Heart right ventricle (tissue), 16 donors: ENCODE data around the gene GMEB1. TPM values are rescaled to one million over a fixed set of nuclear protein-coding genes. Genes with fewer than 3 reads are reported as not detected.
A peak's percentile ranks its signal among the peaks of the same experiment; 100 is the strongest.

Source experiments
- ATAC-seq, 8 donors: fragments of 200-7000 bp; cut with Tn5 transposase; one replicate each; pipeline ENCODE4 v1.9.1; 2020; ENCODE audit warnings: mild to moderate bottlenecking in 8 of 8, moderate library complexity in 8 of 8, moderate number of reproducible peaks in 1 of 8
- DNase-seq, 2 donors: peaks; one replicate each; pipeline ENCODE4 v3.0.0-alpha.2; 2020
- H3K27ac ChIP-seq, 10 donors: fragments of 200-600 bp; sonication (generic) in 2 of 10; one replicate each; pipeline versions ENCODE4 v1.5.0 to v1.8.0; 2020 to 2022; ENCODE audit warnings: mild to moderate bottlenecking in 3 of 10
- H3K27me3 ChIP-seq, 7 donors: fragments of 200-600 bp; one replicate each; pipeline ENCODE4 v1.8.0; 2021 to 2022; ENCODE audit warnings: mild to moderate bottlenecking in 2 of 7
- H3K36me3 ChIP-seq, 9 donors: fragments of 200-600 bp; sonication (generic) in 1 of 9; one replicate each; pipeline versions ENCODE4 v1.5.0 to v1.8.0; 2020 to 2022; ENCODE audit warnings: mild to moderate bottlenecking in 2 of 9
- H3K4me1 ChIP-seq, 9 donors: fragments of 200-600 bp; sonication (generic) in 1 of 9; one replicate each; pipeline versions ENCODE4 v1.5.0 to v1.8.0; 2020 to 2022; ENCODE audit warnings: mild to moderate bottlenecking in 4 of 9
- H3K4me3 ChIP-seq, 10 donors: fragments of 200-600 bp; sonication (generic) in 2 of 10; one replicate each; pipeline versions ENCODE4 v1.5.0 to v1.8.0; 2020 to 2022; ENCODE audit warnings: mild to moderate bottlenecking in 7 of 10, moderate library complexity in 2 of 10
- H3K9me3 ChIP-seq, 11 donors: fragments of 200-600 bp in 10 of 11; sonication (generic) in 2 of 11; one replicate each; pipeline versions ENCODE4 v1.5.0 to v1.8.0; 2013 to 2022; ENCODE audit warnings: mild to moderate bottlenecking in 2 of 11, control low read depth in 1 of 11, moderate library complexity in 1 of 11
- WGBS, 2 donors: extraction: QIAGEN DNeasy Blood & Tissue Kit; methylation state at CpG; one replicate each; pipeline ENCODE4 v1.1.7; 2013; ENCODE audit warnings: inconsistent platforms in 1 of 2; 5-methylcytosine and 5-hydroxymethylcytosine counted together
- intact Hi-C, 10 donors: fragments of 100-400 bp; cut with DNase I; formaldehyde crosslinking; loops; one replicate each; pipeline versions ENCODE4 v1.11.1 to v1.14.2; 2022
- polyA plus RNA-seq, 2 donors: library from polyadenylated mRNA; stranded (reverse); fragments of 200-250 nt; gene quantifications; one replicate each; pipeline ENCODE4 v1.2.3, GENCODE V29; 2013
- total RNA-seq, 10 donors: library from RNA; stranded (reverse); fragmentation: NEBNext Ultra II Directional in 3 of 10; extraction: Animal tissue kit (Norgen Biotek cat#: 25700) in 3 of 10; gene quantifications; one replicate each; pipeline versions ENCODE4 v1.2.1 to v1.2.4, GENCODE V29; 2021 to 2023
- TF ChIP-seq, protein P1 (sequence below), 9 donors: fragments of 200-600 bp; sonication (generic) in 2 of 9; IDR thresholded peaks; one replicate each; pipeline versions ENCODE4 v1.5.0 to v1.8.0; 2021 to 2022; ENCODE audit warnings: antibody characterized with exemption in 9 of 9, mild to moderate bottlenecking in 5 of 9, moderate library complexity in 1 of 9
- donor health status: Arrhythmogenic right ventricular cardiomyopathy.
- donor health status: ischemic (EF 13 %, LVEDD 7.1; RV severe dilation, severe dysfunction).
- donor health status: healthy with polysubstance abuse.
- donor health status: DM: no; HTN: yes; CAD: no.
- donor health status: DM: no; HTN: no; CAD: no.
- donor health status: ischemic (EF 25% LVEDD 6.9; RV normal size, moderate dysfunction).
- donor health status: ischemic (EF 25% LVEDD 5.7; RV mildly dilated, moderate dysfunction).
- donor health status: healthy.
- donor health status: DM: yes; HTN: yes; CAD: no.
- donor health status: Ischemic cardiomyopathy.
- donor health status: ischemic (EF 35%, LVEDD 5.7; RV mildly dilated, moderate dysfunction).
- donor health status: nonischemic (EF 11% LVEDD 7.7; RV severe dilation, severe dysfunction).
- donor health status: DM: yes; HTN: yes; CAD: no.
- donor health status: PGD.
- donor health status: ischemic (EF 29% LVEDD 5.4; RV normal size, mild dysfunction).
- donor health status: nonischemic (EF 23%, LVEDD 6.1; RV moderate dilation, normal function).

The GMEB1 gene
- total and polyA plus RNA-seq, 12 donors, result 2.0 to 7.4 (median 6.3) TPM

DNA sequence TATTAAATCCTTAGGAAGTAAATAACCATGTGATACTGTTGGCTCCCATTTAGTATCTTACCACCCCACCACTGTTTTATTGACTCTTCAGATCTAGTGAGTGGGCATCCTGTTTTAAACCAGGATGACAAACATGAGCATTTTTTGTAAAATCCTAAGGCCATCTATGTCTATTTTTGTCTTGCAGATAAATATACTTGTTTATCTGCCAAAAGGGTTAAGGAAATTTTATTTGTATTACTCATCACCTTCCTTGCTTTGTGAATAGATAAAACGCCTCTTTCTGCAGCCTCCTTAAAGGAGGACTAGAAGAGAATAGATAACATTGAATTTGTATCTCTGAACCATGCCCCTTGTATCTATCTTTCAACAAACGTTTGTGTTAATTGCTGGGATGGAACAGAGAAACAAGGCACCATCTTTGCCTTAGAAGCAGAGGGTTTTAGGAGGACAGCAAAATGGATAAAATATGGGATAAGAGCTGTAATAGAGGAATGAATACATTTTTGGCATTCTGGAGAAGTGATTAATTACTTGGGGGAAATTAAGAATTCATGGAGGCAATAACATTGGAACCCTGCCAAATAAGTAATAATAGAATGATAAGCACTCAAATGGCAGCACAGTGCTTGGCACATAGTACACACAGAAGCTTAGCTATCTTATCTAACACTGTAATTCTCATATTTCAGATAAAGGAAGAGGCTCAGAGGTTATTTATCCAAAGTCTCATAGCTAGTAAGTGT, 82.9 kb downstream of the GMEB1 start:
- intact Hi-C loops, result no loop called here
- Histone ChIP-seq H3K4me1 (peaks cover 2 to 100% (median 90%) of the 10 kb centered on the region in 9 donors), H3K27me3 (no peaks in the 10 kb centered on the region), H3K36me3 (peaks cover 0 to 68% (median 0%) of the 10 kb centered on the region in 9 donors), H3K4me3 (no peak overlapping the region), H3K9me3 (no peaks in the 10 kb centered on the region), H3K27ac (peak overlapping the region in 1 of 10 donors; percentile 38)
- DNase-seq, result no peak
- TF ChIP-seq, protein P1, sequence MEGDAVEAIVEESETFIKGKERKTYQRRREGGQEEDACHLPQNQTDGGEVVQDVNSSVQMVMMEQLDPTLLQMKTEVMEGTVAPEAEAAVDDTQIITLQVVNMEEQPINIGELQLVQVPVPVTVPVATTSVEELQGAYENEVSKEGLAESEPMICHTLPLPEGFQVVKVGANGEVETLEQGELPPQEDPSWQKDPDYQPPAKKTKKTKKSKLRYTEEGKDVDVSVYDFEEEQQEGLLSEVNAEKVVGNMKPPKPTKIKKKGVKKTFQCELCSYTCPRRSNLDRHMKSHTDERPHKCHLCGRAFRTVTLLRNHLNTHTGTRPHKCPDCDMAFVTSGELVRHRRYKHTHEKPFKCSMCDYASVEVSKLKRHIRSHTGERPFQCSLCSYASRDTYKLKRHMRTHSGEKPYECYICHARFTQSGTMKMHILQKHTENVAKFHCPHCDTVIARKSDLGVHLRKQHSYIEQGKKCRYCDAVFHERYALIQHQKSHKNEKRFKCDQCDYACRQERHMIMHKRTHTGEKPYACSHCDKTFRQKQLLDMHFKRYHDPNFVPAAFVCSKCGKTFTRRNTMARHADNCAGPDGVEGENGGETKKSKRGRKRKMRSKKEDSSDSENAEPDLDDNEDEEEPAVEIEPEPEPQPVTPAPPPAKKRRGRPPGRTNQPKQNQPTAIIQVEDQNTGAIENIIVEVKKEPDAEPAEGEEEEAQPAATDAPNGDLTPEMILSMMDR (IDR thresholded peaks at IDR 0.05), result no peak
- ATAC-seq, result no peak
- 8% methylated on average over 2 of the region's 2 CpGs for WGBS, 2 donors

DNA sequence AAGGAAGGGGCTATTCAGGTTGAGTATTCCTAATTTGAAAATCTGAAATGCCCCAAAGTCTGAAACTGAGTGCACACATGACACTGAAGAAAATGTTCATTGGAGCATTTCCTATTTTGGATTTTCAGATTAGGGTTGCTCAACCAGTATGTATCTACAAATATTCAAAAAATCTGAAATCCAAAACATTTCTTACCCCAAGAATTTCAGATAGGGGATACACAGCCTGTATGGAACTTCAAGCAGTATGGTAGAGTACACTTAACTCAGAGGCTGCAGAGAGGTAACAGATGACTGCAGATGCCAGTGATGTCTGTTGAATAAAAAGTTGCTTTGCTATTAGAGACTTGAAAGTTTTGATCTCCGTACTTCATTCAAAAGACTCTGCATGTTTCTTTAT, 87.1 kb downstream of the GMEB1 start:
- peaks cover 2 to 84% (median 70%) of the 10 kb centered on the region in 9 donors for H3K4me1 ChIP-seq
- no peak overlapping the region for H3K27ac ChIP-seq
- ATAC-seq (no peak), DNase-seq (no peak)
- intact Hi-C loops, result no loop called here
- H3K27me3 ChIP-seq, result no peaks in the 10 kb centered on the region
- peaks cover 0 to 69% (median 0%) of the 10 kb centered on the region in 9 donors for H3K36me3 ChIP-seq
- H3K4me3 ChIP-seq, result no peak overlapping the region
- WGBS, 2 donors, result 56 to 69% methylated on average over 1 of the region's 1 CpG
- H3K9me3 ChIP-seq, result no peaks in the 10 kb centered on the region
- TF ChIP-seq, protein P1 (IDR thresholded peaks at IDR 0.05), result no peak

DNA sequence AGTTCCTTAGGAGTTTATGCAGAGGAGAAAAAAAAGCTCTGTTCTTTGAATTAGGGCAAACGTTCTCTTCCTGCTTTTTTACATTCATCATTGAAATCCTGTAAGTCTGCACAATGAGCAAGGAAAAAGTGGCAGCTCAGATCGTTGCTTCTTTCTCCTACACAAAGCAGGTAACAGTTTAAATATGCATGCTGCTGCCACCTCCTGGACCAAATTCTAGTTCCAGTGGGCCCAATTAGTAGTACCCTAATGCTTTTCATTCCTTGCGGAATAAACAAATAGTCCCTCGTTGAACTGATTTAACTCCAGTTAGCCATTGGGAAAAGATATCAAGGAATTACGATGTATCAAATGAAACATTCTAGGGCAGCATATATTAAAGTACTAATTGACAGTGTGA, 88.3 kb downstream of the GMEB1 start:
- ATAC-seq (no peak), DNase-seq (no peak)
- no peak overlapping the region for H3K4me3 ChIP-seq
- TF ChIP-seq, protein P1 (IDR thresholded peaks at IDR 0.05), result peak in 5 of 9 donors; percentile 20 to 41 (median 34)
- H3K4me1 ChIP-seq, result peaks cover 2 to 73% (median 58%) of the 10 kb centered on the region in 9 donors
- no peak overlapping the region for H3K27ac ChIP-seq
- H3K27me3 ChIP-seq, result no peaks in the 10 kb centered on the region
- H3K9me3 ChIP-seq, result no peaks in the 10 kb centered on the region
- 43 to 45% methylated on average over 5 of the region's 5 CpGs for WGBS, 2 donors
- intact Hi-C loops, result no loop called here
- H3K36me3 ChIP-seq, result peaks cover 0 to 76% (median 0%) of the 10 kb centered on the region in 9 donors

DNA sequence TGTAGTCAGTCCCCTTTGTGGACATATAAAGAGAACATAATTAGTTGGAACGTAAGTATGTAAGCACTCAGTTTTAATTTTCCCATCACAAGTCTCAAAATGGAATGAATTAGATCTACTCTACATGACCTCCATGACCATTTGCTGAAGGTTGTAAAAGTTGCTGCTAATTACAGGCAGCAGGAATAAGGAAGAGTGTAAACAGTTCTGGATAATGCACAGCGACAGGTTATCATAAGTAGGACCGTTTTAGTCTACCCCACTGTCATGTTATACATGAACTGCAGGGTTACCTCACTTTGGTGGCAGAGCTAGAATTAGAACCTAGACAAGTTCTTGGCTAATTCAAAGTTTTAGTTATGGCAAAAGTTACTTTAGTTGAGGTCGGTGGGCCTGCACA, 89.8 kb downstream of the GMEB1 start:
- 62 to 66% methylated on average over 4 of the region's 4 CpGs for WGBS, 2 donors

More for the DNA sequence above, 89.8 kb downstream of the GMEB1 start:
- ATAC-seq (no peak), DNase-seq (no peak)
- TF ChIP-seq, protein P1 (IDR thresholded peaks at IDR 0.05), result no peak
- intact Hi-C loops, result no loop called here
- Histone ChIP-seq H3K9me3 (no peaks in the 10 kb centered on the region), H3K27me3 (no peaks in the 10 kb centered on the region), H3K27ac (no peak overlapping the region), H3K36me3 (peaks cover 0 to 77% (median 0%) of the 10 kb centered on the region in 9 donors), H3K4me1 (peaks cover 2 to 67% (median 51%) of the 10 kb centered on the region in 9 donors), H3K4me3 (no peak overlapping the region)
